LoVo (cell line): Measurements from ENCODE around the gene PPFIBP2.

Source experiments
- DNase-seq: peaks from one replicate; pipeline ENCODE4 v3.0.0-alpha.2; 2016; ENCODE audit warnings: low spot score

The PPFIBP2 gene

DNA sequence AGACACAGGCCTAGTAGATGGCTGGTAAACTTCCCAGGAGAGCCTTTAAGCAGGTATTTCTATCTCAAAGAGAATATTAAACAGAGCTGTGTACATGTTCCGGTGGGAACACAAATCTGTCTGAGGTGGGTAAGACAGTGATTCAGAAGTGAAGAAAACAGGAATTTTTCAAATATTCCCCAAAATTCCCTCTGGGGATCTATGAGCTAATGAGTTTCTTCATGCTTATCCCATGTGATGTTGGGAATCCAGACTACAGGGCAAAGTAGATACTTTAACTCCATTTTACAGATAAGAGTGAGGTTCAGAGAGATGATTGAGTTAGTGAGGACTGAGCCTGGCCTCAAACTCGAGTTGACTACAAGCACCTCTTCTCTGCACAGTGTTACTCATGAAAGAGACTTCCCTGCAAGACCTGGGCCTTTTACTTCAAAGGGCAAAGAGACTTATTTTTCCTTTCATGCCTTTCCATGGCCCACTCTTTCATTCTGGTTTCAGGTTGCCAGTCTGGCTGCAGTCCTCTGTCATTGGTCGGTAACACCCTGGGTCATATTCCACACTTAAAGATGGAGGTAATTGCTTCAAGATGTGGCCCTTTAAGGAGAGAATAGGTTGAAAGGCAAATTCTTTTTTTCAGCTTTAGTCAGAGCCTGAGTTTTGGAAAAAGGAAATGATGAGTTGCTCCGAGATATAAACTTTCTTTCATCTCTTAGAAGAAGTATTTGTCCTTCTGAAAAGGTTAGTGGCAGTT, 89.4 kb downstream of the PPFIBP2 start:
- no peak for DNase-seq

DNA sequence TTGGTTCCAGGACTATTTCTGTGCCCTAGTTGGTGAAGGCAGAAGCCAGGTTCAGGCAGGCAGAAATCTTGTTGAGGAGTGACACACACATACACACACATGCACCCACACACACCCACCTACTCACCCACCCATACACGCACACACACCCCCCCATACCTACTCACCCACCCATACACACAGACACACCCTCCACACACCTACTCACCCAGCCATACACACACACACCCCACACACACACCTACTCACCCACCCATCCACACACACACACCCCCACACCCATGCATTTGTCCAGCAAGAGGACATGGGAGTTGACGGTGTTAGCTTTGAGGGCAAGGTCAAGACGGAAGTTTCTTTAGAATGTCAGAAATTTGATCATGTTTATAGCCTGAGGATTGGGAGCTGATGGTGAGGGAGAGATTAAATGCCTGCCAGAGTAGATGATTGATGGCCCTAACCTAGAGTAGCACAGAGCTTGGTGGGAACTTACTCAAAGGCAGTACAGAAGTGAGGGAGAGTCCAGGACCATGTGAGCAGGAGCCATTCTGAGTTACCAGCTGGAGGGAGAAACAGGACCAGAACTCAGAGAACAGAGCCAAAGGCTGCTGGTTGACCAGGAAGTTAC, 90.6 kb downstream of the PPFIBP2 start:
- peak; percentile 15 for DNase-seq

DNA sequence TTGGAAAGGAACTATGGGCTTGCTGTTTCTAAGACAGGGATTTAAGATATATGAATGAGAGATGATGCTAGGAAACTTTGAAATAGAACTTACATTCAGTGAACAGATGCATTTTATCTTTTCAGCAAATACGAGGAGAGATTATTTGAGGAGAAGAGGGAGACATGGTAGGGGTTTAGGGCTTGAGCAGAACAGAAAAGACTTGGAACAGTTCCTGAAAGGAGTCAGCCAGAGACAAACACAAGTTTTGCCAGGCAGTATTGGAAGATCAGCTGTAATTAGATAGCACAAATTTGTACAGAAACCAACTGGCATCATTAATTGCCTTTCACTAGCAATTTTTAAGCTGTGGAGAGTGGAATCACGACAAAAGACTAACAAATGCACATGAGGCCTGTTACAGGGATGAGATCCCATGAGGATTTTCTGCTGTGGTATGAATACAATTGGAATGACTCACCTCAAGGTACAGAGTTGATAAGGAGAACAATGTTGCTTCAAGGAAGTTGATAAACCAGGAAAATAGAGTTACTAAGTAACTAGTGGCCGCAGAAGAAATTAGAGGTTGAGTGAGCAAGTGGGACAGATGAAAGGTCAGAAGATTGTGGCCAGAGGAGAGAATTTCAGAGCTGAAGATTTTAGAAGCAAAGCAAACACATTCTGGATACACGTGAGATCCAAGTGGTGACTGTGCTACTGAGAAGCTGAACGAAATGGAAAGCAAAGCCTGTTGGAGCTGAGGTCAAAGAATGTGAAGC, 91.6 kb downstream of the PPFIBP2 start:
- DNase-seq = peak; percentile 87

DNA sequence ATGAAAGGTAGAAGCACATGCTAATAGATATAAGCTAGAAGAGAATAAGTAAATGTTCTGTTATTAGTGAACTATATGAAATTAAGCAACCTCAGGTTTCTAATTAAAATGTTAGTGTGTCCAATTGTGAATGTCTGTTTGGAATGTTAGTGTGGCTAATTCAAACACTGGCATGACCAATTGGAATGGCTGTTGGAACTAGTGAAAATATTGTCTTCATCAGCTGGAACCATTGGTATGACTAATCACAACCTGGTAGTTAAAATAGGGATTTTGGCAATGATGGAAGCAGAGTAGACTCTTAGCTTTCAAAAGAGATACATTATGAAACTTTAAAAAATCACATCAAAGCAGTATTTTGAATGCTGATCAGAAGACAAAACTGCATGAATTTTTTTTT, 92.7 kb downstream of the PPFIBP2 start:
- DNase-seq = no peak

DNA sequence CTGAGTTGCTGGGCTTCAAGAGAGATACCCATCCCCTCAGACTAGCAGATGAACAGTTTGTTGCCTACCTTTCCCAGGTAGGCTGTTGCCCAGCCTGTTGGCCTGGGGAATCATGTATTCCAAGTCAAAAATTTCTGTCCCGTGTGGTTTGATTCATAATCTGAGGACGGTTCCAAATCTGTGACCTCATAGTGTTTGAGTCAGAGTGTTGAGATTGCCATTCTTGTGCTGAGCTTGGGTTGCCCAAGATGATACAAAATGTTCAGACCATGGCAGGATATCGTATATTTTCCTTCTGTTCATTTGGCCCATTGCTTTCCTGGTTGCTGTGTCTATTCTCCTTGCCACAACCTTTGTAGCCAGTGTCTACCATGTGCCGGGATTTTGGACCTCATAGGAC, 95.2 kb downstream of the PPFIBP2 start:
- DNase-seq = no peak

DNA sequence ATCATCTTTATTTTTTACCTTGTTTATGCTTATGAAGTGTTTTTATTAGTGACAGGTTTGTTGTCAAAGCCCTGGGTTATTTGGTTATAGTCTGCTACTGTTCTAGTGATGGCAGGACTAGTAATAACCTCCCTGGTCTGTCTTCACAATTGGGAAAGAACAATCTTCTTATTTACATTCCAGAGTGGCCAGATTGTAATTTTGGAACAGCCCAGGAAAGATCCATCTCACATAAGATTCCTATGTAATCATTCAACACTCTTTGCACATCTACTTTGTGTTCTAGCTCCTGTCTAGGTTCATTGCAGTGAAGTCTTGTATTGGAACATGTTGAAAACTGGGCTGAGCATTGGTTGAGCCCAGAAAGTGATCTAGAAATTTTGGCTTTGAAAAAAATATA, 95.7 kb downstream of the PPFIBP2 start:
- no peak for DNase-seq

DNA sequence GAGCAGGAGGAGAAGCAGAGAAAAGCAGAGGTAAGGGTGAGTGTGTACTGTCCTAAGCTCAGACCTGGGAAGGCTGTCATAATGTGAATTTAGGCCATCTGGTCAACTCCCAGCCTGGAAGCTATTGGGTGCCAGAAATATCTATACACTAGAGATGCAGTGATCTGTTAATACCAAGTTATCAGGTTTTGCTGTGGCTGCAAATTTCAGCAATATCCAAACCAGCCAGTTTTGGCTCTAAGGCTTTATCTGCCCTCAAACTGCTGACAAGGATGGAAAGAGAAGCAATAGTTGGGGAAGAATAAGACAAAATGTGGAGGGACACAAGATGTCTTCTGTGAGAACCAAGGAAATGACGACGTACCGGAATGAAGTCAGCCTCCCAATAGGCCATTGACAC, 96.6 kb downstream of the PPFIBP2 start:
- DNase-seq = no peak

DNA sequence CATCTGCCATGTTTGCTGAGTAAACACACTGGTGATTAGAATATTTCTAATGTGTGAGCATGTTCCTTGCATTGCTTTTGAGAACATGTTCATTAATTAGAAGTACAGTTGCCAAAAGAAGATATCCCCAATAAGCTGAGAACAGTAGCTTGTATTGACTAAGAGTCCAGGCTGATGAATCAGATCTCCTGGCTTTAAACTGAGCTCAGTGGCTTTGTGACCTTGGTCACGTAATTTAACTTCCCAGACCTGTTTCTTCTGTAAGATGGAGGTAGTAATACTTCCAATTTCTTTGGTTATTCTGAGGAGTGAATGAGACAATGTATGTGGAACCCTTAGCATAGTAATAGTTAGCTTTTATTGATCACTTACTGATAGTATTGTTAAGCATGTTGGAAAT, 97.6 kb downstream of the PPFIBP2 start:
- no peak for DNase-seq

DNA sequence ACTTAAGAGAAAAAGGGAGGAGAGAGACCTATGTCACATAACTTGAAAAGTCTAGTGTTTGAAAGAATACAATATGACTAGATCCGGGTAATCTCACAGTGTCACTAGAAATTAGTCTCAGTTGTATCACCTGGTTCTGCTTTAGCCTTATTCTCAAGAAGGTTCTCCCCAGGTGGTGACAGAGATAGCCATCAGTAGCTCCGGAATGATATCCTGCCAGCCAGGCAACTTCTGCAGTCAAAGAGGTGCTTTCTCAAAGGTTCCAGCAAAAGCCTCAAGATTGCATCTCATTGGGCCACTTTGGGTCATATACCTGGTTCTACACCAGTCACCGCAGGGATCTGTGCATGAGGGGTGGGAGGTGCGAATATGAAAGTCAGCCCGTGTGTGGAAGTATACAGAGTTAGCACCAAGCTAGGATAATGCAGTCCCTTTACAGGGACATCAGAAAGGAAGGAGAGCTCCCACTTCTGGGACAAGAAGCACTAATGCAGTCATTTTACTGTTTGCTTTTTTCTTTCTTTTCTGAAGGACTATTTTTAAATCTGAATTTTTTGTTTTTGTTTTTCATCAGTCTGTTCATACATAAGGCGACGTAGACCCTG, 98.4 kb downstream of the PPFIBP2 start:
- no peak for DNase-seq

DNA sequence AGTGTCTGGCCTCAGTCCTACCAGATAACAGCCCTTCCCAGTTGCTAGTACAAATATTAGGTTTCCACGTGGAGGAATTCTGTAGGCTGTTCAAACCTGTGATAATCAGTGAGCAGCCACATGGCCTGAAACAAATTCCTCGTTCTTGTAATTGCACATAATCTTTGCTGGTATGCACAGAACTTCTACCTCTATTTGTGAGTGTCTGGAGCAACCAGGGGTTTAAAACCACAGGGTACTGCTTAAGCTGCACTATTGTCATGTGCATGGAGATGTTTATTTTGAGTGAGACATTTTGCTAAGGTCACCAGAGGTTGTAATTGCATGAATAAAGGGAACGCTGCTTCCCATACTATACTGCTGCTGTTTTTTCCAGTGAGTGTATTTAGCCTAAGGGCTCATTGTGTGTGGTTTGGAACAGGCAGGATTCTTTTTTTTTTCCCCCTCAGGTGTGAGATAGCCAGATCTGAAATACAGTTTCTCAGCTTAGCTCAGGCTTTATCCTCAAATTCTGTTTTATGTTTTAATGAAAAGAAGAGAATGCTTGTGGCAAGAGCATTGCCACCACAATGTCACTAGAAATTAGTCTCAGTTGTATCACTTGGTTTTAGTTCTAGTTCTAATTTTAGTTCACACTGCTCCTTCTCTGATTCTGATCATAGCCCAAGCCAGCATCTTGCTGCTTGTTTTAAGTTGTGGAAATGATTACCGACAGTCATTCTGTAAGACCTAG, 99.0 kb downstream of the PPFIBP2 start:
- no peak for DNase-seq

DNA sequence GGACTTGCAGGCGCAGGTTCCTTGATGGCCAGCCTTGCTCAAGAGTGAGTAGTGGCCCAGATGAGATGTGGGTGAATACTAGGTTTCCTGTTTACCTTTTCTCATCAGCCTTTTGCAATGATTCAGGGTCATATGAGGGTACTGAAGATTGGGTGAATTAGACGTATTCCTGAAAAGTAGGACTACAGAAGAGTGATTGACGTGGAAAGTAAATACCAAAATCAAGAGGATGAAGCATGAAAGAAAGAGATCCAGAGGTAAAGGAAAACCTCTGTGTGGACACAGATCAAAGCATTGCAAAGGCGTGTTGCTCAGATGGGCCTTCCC, 99.6 kb downstream of the PPFIBP2 start:
- no peak for DNase-seq

DNA sequence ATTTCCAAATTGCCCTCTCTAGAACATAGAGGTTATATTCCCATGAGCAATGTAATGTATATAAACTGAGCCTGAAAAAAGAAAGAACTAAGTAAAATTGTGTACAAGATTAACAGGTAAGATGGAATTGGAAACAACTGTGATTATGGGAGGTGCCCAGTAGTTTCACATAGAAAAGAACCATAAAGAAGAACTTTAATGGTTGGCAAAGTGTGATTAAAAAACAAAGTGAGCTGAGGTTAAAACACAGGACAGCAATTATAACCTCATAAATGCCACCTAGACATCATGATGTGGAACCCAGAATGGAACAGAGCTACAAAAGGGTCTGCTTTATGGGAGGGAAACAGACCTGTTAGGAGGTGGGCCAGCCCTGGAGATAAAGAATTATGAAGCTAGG, 100.9 kb downstream of the PPFIBP2 start:
- no peak for DNase-seq

DNA sequence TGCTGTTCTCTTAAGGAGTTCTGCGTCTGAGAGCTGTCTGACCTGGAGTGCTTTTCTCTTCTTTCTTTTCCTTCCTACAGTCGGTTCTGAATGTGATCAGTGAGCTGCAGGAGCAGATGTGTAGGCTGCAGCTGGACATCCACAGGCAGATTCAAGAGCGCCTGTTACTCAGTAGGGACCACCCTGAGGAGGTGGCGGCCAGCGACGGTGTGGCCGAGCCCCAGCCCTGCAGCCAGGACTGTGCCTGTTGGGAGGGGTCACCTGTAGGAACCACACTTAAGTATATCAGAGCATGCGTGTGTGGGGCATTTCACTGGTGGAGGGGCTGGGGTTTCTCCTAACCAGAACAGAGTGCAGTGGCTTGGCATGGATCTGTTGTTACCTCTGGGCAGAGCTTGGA, 103.2 kb downstream of the PPFIBP2 start:
- no peak for DNase-seq

DNA sequence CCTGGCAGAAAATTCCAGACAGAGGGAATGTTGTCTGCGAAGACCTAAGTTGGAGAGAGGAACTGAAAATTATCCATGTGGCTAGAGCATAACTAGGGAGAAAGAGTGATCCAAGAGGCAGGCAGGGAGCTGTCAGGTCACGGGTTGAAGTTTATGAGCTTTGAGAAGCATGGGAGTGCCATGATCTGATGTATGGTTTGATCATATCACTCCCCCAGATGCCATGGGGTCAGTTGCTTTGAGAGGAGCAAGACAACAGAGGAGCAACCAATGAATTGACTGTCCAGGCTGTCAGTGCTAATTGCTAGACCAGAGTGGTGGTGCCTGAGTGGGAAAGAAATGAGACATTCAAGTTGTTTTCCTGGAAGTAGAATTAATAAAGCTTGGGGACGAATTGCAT, 105.5 kb downstream of the PPFIBP2 start:
- DNase-seq = no peak

DNA sequence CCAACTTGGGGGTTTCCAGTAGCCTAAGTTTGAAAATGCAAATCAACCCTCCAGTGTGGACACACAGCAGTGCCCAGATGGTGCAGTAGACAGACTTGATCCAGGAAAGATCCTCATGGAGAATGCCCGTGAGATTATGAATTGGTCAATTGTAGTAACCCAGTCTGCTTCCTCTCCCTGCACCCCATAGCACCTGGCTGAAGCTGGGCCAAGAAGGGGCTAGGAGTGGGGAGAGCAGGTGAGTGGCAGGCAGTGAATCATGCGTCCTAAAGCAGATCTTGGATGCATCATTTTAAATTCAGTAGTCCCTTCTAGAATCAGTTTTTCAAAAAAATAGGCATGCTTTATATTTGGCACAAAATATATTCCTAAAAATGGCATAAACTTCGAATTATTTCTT, 107.3 kb downstream of the PPFIBP2 start:
- DNase-seq = no peak

DNA sequence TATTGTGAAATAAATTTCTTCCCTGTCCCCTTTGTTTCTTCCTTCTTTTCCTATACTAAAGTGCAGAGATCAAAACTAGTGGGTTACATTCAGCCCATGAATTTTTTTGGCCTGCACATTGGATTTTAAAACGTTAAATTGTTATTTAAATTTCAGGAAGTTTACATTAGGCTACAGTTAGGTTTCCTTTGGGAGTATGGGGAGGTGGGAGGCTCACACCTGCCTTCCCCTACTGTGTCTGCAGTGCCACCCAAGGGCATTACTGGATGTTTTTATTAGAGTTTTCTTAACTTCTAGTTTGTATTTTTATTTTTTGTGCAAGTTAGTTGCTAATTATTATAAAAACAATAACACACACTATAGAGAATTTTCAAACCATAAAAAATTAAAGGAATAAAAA, 107.8 kb downstream of the PPFIBP2 start:
- DNase-seq = no peak

DNA sequence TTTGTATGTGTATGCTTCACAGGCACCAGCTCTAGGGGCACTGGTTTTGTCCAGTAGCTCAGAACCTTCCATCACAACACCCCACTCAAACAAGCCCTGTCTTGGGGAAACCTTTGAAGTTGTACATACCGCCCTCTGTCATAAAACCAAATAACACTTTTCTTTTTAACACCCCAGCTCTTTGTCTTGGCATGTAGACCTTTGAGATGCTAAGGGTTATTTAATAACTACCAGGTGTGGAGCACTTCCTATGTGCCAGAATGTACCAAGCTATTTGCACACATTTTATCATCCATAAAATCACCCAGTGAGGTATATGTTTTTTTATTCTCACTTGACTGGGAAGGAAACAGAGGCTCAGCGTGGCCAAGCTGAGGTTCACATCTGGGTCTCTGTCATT, 108.9 kb downstream of the PPFIBP2 start:
- DNase-seq = no peak

DNA sequence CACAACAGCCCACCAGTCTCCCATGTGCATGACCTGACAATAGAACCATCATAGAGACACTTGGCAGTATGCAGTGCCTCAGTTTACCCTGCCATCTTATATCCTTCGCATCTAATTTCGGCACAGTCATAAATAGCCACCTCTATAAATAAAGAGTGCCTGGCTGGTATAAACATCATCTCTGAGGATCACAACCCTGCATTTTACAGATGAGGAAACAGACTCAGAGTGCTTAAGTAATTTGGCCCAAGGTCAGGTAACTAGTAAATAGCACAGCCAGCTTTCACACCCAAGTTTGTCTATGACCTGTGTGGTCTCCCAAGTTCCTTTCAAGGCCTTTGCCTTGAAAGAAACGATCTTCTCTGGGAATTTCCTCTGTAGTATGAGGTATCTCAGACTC, 114.9 kb downstream of the PPFIBP2 start:
- no peak for DNase-seq

DNA sequence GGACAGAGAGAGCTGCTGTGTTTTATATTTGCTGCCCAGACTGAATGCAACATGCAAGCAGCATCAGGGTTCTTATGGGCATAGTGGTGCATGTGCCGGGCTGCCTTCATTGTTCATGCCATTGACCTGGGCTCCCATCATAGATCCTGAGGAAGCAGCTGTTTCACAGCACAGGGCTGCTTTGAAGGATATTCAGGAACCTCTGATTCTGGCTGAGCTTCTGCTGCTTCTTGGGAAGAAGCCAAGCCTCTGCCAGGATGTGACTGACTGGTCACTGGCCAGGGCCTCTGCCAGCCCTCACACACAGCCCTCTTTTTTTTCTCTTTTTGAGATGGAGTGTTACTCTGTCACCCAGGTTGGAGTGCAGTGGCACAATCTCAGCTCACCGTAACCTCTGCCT, 116.2 kb downstream of the PPFIBP2 start:
- DNase-seq = no peak

DNA sequence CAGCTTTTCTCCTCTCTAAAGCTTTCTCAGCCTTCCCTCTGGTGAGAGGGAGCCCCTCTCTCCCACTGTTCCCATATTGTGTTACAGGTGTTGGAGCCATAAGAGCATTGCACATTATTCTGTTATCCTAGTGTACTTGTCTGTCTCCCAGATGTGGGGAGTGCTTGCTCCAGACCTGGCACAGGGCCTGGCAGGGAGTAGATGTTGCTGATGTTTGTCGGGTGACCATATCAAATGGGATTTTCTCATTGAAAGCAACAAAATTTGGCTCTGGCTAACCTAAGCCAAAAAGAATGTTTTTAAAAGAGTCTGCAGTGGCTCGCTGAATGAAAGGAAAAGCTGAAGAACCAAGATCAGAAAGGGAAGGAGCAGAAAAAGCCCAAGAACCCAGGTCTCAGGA, 118.4 kb downstream of the PPFIBP2 start:
- DNase-seq = no peak

DNA sequence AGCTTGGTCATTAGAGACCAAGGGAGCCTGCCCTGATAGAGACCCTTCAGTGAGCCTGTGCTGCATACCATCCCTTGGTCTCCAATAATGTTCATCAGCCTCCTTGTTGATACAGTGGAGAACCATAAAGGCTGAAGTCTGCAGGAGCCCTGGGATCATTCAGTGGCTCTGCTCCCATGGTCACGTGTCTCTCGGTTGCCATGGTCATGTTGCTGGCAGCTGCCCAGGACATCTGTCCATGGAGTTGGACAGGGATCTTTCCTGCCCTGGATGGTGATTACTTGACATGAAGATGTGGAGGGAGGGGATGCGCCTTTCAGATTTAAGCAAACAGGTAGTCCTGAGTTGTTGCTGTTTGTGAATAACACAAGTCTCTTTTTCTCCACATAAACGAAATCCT, 121.3 kb downstream of the PPFIBP2 start:
- no peak for DNase-seq

DNA sequence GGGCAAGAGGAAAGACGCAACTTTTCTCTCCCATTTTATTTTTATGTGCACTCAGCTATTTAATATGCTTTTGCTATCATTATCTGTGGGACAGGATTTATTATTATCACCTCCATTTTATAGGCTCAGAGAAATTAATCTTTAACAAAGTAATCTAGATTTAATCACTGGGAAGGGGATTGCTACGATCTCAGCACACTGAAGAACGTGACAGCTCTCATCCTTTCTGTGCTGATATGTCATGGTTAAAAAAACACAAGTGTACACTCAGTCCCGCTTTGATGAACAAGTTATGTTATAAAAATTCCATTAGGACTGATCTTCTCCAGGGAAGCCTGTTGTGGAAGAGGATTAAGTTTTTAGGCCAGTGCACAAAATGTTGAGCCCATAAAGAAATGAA, 121.9 kb downstream of the PPFIBP2 start:
- DNase-seq = no peak
